Neural cell (in vitro differentiated cells): ENCODE measurements around the gene LCLAT1. TPM values are rescaled to one million over a fixed set of nuclear protein-coding genes. Genes with fewer than 3 reads are reported as not detected.

Experiments
- H2AFZ ChIP-seq: fragments of 200-600, 300-800 bp; sonication (generic), shearing (Covaris generic); 2 replicates; pipeline ENCODE4 v1.6.0; 2014; ENCODE audit warnings: low read depth, mild to moderate bottlenecking, antibody characterized with exemption, low read length, moderate library complexity
- H3F3A ChIP-seq: fragments of 200-600 bp; shearing (Covaris generic); 2 replicates; pipeline ENCODE4 v1.6.1; 2016; ENCODE audit warnings: mild to moderate bottlenecking, moderate library complexity, mixed read lengths, antibody characterized with exemption, low read length; ENCODE audit not compliant: insufficient read depth, poor library complexity, severe bottlenecking
- H3K27ac ChIP-seq: fragments of 200-600, 300-800 bp; sonication (generic), shearing (Covaris generic); 2 replicates; pipeline ENCODE4 v1.5.1; 2014; ENCODE audit warnings: mild to moderate bottlenecking, low read length, moderate library complexity
- H3K27me3 ChIP-seq: fragments of 300-800, 200-600 bp; sonication (generic), shearing (Covaris generic); 2 replicates; pipeline ENCODE4 v1.6.0; 2014; ENCODE audit warnings: mild to moderate bottlenecking, low read depth, low read length, moderate library complexity; ENCODE audit not compliant: insufficient read depth
- H3K36me3 ChIP-seq: fragments of 300-800, 200-600 bp; sonication (generic), shearing (Covaris generic); 2 replicates; pipeline ENCODE4 v1.5.1; 2014; ENCODE audit warnings: mild to moderate bottlenecking, antibody characterized with exemption, low read length, moderate library complexity; ENCODE audit not compliant: insufficient read depth
- H3K4me2 ChIP-seq: fragments of 300-800, 200-600 bp; sonication (generic), shearing (Covaris generic); 2 replicates; pipeline ENCODE4 v1.6.0; 2014; ENCODE audit warnings: mild to moderate bottlenecking, low read length
- H3K4me3 ChIP-seq: fragments of 300-800, 200-600 bp; sonication (generic), shearing (Covaris generic); 2 replicates; pipeline ENCODE4 v1.5.1; 2014; ENCODE audit warnings: mild to moderate bottlenecking, low read length, moderate library complexity
- H3K79me2 ChIP-seq: fragments of 200-600 bp; shearing (Covaris generic); replicated peaks from 2 replicates; pipeline ENCODE4 v1.6.0; 2014; ENCODE audit warnings: mild to moderate bottlenecking, low read length, moderate library complexity; ENCODE audit not compliant: insufficient read depth
- H3K9ac ChIP-seq: fragments of 300-800, 200-600 bp; sonication (generic), shearing (Covaris generic); 2 replicates; pipeline ENCODE4 v1.6.1; 2016; ENCODE audit warnings: mild to moderate bottlenecking, low read length, mixed read lengths
- H3K9me2 ChIP-seq: fragments of 200-600 bp; shearing (Covaris generic); 2 replicates; pipeline ENCODE4 v1.6.1; 2016; ENCODE audit warnings: mild to moderate bottlenecking, low read length, mixed read lengths; ENCODE audit not compliant: insufficient read depth
- H3K9me3 ChIP-seq: fragments of 200-600, 300-800 bp; sonication (generic), shearing (Covaris generic); 2 replicates; pipeline ENCODE4 v1.6.1; 2016; ENCODE audit warnings: mild to moderate bottlenecking, mixed run types, low read length, moderate library complexity, mixed read lengths
- H4K20me1 ChIP-seq: fragments of 200-600 bp; shearing (Covaris generic); 2 replicates; pipeline ENCODE4 v1.6.1; 2016; ENCODE audit warnings: mild to moderate bottlenecking, mixed run types; ENCODE audit not compliant: insufficient read depth
- EP300 ChIP-seq: fragments of 450-650 bp; conservative IDR thresholded peaks from 2 replicates; pipeline ENCODE4 v1.6.1; 2014; ENCODE audit warnings: antibody characterized with exemption, mild to moderate bottlenecking, moderate library complexity; ENCODE audit not compliant: poor library complexity, severe bottlenecking
- EZH2 ChIP-seq: fragments of 200-600, 300-800 bp; shearing (Covaris generic), sonication (generic); IDR thresholded peaks from 2 replicates; pipeline ENCODE4 v1.6.1; 2014; ENCODE audit warnings: antibody characterized with exemption, low read length, borderline replicate concordance, mild to moderate bottlenecking; ENCODE audit not compliant: insufficient read depth, poor library complexity, severe bottlenecking
- MXI1 ChIP-seq: fragments of 450-650 bp; conservative IDR thresholded peaks from 2 replicates; pipeline ENCODE4 v1.6.1; 2014; ENCODE audit warnings: antibody characterized with exemption, mild to moderate bottlenecking; ENCODE audit not compliant: poor library complexity, severe bottlenecking
- POLR2AphosphoS5 ChIP-seq: IDR thresholded peaks from 2 replicates; pipeline ENCODE4 v1.6.1; 2012
- RAD21 ChIP-seq: fragments of 450-650 bp; conservative IDR thresholded peaks from 2 replicates; pipeline ENCODE4 v1.6.1; 2014; ENCODE audit warnings: antibody characterized with exemption, mild to moderate bottlenecking, moderate library complexity
- SMC3 ChIP-seq: fragments of 450-650 bp; conservative IDR thresholded peaks from 2 replicates; pipeline ENCODE4 v1.6.1; 2014; ENCODE audit warnings: antibody characterized with exemption, mild to moderate bottlenecking, moderate library complexity; ENCODE audit not compliant: poor library complexity
- TAF1 ChIP-seq: IDR thresholded peaks from 2 replicates; pipeline ENCODE4 v1.6.1; 2012; ENCODE audit warnings: low read depth
- polyA plus RNA-seq: library from polyadenylated mRNA; depleted of rRNA; stranded (reverse); fragments of >200 nt; gene quantifications from 2 replicates; pipeline ENCODE4 v1.2.3, GENCODE V29; 2014
- TF ChIP-seq, protein P1 (sequence below): fragments of 450-650 bp; IDR thresholded peaks from 2 replicates; pipeline ENCODE4 v1.5.1; 2014; ENCODE audit warnings: antibody characterized with exemption, mild to moderate bottlenecking, moderate library complexity; ENCODE audit not compliant: poor library complexity, severe bottlenecking
- TF ChIP-seq, protein P2 (sequence below): IDR thresholded peaks from 2 replicates; pipeline ENCODE4 v1.6.1; 2012; ENCODE audit warnings: borderline replicate concordance

LCLAT1 gene
- polyA plus RNA-seq, 1 donor from 2014 or later: 5.8 TPM

DNA sequence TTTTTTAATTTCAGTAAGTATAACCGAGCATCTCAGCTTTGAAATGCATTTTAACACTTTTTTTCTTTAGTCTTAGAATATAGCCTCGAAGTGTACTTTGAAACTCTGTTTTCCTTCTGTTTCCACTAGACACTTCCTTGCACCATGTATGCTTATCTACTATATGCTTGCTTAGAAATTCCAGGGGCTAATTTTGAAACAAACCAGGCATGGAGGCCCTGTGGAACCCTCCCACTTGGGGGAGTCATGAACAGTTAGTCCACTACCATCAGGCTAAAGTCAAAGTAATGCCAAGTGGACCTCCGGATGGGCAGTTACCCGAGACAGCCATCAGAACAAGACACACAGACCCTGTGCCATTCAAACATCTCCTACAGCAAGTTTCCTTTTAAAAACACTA, 120.3 kb downstream of the LCLAT1 start:
- Histone ChIP-seq H4K20me1 (no peaks in the 10 kb centered on the region), H3K27me3 (no peaks in the 10 kb centered on the region), H3K79me2 (no peaks in the 10 kb centered on the region), H3K9me3 (no peaks in the 10 kb centered on the region), H2AFZ (no peak overlapping the region), H3K9me2 (no peaks in the 10 kb centered on the region), H3F3A (no peaks in the 10 kb centered on the region), H3K9ac (no peak overlapping the region), H3K36me3 (no peaks in the 10 kb centered on the region), H3K4me3 (no peak overlapping the region), H3K4me2 (no peak overlapping the region), H3K27ac (no peak overlapping the region)
- TF ChIP-seq EP300 (no peak), RAD21 (no peak), TAF1 (no peak), SMC3 (no peak)
- TF ChIP-seq, protein P1, sequence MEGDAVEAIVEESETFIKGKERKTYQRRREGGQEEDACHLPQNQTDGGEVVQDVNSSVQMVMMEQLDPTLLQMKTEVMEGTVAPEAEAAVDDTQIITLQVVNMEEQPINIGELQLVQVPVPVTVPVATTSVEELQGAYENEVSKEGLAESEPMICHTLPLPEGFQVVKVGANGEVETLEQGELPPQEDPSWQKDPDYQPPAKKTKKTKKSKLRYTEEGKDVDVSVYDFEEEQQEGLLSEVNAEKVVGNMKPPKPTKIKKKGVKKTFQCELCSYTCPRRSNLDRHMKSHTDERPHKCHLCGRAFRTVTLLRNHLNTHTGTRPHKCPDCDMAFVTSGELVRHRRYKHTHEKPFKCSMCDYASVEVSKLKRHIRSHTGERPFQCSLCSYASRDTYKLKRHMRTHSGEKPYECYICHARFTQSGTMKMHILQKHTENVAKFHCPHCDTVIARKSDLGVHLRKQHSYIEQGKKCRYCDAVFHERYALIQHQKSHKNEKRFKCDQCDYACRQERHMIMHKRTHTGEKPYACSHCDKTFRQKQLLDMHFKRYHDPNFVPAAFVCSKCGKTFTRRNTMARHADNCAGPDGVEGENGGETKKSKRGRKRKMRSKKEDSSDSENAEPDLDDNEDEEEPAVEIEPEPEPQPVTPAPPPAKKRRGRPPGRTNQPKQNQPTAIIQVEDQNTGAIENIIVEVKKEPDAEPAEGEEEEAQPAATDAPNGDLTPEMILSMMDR: no peak
- TF ChIP-seq, protein P2, sequence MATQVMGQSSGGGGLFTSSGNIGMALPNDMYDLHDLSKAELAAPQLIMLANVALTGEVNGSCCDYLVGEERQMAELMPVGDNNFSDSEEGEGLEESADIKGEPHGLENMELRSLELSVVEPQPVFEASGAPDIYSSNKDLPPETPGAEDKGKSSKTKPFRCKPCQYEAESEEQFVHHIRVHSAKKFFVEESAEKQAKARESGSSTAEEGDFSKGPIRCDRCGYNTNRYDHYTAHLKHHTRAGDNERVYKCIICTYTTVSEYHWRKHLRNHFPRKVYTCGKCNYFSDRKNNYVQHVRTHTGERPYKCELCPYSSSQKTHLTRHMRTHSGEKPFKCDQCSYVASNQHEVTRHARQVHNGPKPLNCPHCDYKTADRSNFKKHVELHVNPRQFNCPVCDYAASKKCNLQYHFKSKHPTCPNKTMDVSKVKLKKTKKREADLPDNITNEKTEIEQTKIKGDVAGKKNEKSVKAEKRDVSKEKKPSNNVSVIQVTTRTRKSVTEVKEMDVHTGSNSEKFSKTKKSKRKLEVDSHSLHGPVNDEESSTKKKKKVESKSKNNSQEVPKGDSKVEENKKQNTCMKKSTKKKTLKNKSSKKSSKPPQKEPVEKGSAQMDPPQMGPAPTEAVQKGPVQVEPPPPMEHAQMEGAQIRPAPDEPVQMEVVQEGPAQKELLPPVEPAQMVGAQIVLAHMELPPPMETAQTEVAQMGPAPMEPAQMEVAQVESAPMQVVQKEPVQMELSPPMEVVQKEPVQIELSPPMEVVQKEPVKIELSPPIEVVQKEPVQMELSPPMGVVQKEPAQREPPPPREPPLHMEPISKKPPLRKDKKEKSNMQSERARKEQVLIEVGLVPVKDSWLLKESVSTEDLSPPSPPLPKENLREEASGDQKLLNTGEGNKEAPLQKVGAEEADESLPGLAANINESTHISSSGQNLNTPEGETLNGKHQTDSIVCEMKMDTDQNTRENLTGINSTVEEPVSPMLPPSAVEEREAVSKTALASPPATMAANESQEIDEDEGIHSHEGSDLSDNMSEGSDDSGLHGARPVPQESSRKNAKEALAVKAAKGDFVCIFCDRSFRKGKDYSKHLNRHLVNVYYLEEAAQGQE: no peak

DNA sequence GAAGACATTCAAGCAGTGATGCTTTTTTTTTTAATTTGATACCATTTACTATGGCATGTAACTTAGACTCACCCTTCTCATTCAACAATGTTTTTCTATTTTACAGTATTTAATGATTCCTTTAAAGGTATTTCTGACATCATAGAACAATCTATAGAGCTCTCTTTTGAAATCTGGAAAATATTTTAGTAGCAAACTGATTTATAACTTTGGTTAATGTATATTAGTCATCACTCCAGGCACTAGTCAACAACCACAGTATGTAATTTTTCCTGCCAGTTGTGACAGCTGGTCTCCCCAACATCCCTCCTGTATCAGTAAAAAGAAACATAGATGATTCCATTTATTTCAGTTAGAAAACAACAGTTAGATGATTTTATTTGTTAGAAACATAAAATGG, 122.9 kb downstream of the LCLAT1 start:
- H3K9me2 ChIP-seq: no peaks in the 10 kb centered on the region
- H3K9ac ChIP-seq: no peak overlapping the region
- TF ChIP-seq EP300: no peak
- TF ChIP-seq MXI1: no peak
- TF ChIP-seq, protein P2: no peak
- no peak for TF ChIP-seq POLR2AphosphoS5
- TF ChIP-seq EZH2: no peak
- TF ChIP-seq SMC3: no peak
- no peak for TF ChIP-seq RAD21
- TF ChIP-seq TAF1: no peak
- TF ChIP-seq, protein P1: no peak
- no peaks in the 10 kb centered on the region for H3F3A ChIP-seq
- no peaks in the 10 kb centered on the region for H4K20me1 ChIP-seq
- no peak overlapping the region for H3K4me2 ChIP-seq
- H3K4me3 ChIP-seq: no peak overlapping the region
- H3K9me3 ChIP-seq: no peaks in the 10 kb centered on the region
- H3K36me3 ChIP-seq: no peaks in the 10 kb centered on the region
- no peaks in the 10 kb centered on the region for H3K79me2 ChIP-seq
- H3K27ac ChIP-seq: no peak overlapping the region
- no peaks in the 10 kb centered on the region for H3K27me3 ChIP-seq
- no peak overlapping the region for H2AFZ ChIP-seq
